PC-3 (cell line): Measurements from ENCODE around the gene HECTD2. TPM values are rescaled to one million over a fixed set of nuclear protein-coding genes. Genes with fewer than 3 reads are reported as not detected.
A peak's percentile ranks its signal among the peaks of the same experiment; 100 is the strongest.

Experiments used
- ATAC-seq: fragments of 200-7000 bp; cut with Tn5 transposase; 2 replicates; pipeline ENCODE4 v1.9.1; 2020; ENCODE audit warnings: mild to moderate bottlenecking, moderate library complexity
- BruUV-seq: library from RNA; stranded (reverse); fragments of 400-500 nt; replicated peaks from 2 replicates; lab custom pipeline; 2021; lab: Mats Ljungman, UMichigan
- CTCF ChIA-PET: fragments of 300-600 bp; sonication (Branson Sonifier 250); formaldehyde crosslinking; loops from one replicate; lab custom pipeline; 2022; ENCODE audit warnings: antibody characterized with exemption; lab: Charles Lee
- POLR2A ChIA-PET: fragments of 300-600 bp; sonication (Branson Sonifier 250); formaldehyde crosslinking; loops from one replicate; lab custom pipeline; 2022; ENCODE audit warnings: antibody characterized with exemption; ENCODE audit not compliant: unreplicated experiment; lab: Charles Lee
- DNase-seq: peaks from one replicate; pipeline ENCODE4 v3.0.0-alpha.2; 2015
- H2AFZ ChIP-seq: fragments of 300-600 bp; sonication (generic); 2 replicates; pipeline ENCODE4 v1.6.0; 2016; ENCODE audit warnings: antibody characterized with exemption, low read length
- H3F3A ChIP-seq: fragments of 300-600 bp; sonication (generic); one replicate; pipeline ENCODE4 v1.6.0; 2017; ENCODE audit warnings: antibody characterized with exemption, low read length, control low read depth, mild to moderate bottlenecking; ENCODE audit not compliant: unreplicated experiment
- H3K27ac ChIP-seq: fragments of 300-600 bp; sonication (generic); 2 replicates; pipeline ENCODE4 v1.5.1; 2016; ENCODE audit warnings: mild to moderate bottlenecking, low read length
- H3K27me3 ChIP-seq: fragments of 300-600 bp; sonication (generic); 2 replicates; pipeline ENCODE4 v1.6.1; 2016; ENCODE audit warnings: low read length, mixed read lengths
- H3K36me3 ChIP-seq: fragments of 300-600 bp; sonication (generic); 2 replicates; pipeline ENCODE4 v1.6.1; 2016; ENCODE audit warnings: low read depth, mixed run types, low read length, mixed read lengths
- H3K4me1 ChIP-seq: fragments of 300-600 bp; sonication (generic); 2 replicates; pipeline ENCODE4 v1.5.1; 2016; ENCODE audit warnings: low read length; ENCODE audit not compliant: insufficient read depth
- H3K4me2 ChIP-seq: fragments of 300-600 bp; sonication (generic); 2 replicates; pipeline ENCODE4 v1.6.0; 2016; ENCODE audit warnings: low read length
- H3K4me3 ChIP-seq: fragments of 300-600 bp; sonication (generic); 2 replicates; pipeline ENCODE4 v1.5.1; 2016; ENCODE audit warnings: mild to moderate bottlenecking, low read length, mixed read lengths
- H3K79me2 ChIP-seq: fragments of 300-600 bp; sonication (generic); 2 replicates; pipeline ENCODE4 v1.6.1; 2017; ENCODE audit warnings: low read length, mixed read lengths
- H3K9ac ChIP-seq: fragments of 300-600 bp; sonication (generic); 2 replicates; pipeline ENCODE4 v1.6.0; 2016; ENCODE audit warnings: mild to moderate bottlenecking, low read length
- H3K9me2 ChIP-seq: fragments of 300-600 bp; sonication (generic); replicated peaks from 2 replicates; pipeline ENCODE4 v1.6.1; 2016; ENCODE audit warnings: mixed run types, low read length, mixed read lengths
- H3K9me3 ChIP-seq: fragments of 300-600 bp; sonication (generic); 2 replicates; pipeline ENCODE4 v1.6.1; 2016; ENCODE audit warnings: low read length, mixed read lengths
- H4K20me1 ChIP-seq: fragments of 300-600 bp; sonication (generic); 2 replicates; pipeline ENCODE4 v1.6.1; 2016; ENCODE audit warnings: low read length, mixed read lengths
- EZH2 ChIP-seq: fragments of 300-600 bp; sonication (generic); IDR thresholded peaks from one replicate; pipeline ENCODE4 v1.6.1; 2017; ENCODE audit warnings: antibody characterized with exemption, mild to moderate bottlenecking, low read length; ENCODE audit not compliant: unreplicated experiment
- EZH2phosphoT487 ChIP-seq: fragments of 300-600 bp; sonication (generic); IDR thresholded peaks from 2 replicates; pipeline ENCODE4 v1.6.1; 2018; ENCODE audit warnings: mild to moderate bottlenecking, antibody characterized with exemption, low read length, borderline replicate concordance
- intact Hi-C: fragments of 100-400 bp; cut with micrococcal nuclease; formaldehyde crosslinking; loops from 2 replicates; pipeline ENCODE4 v1.9.0; 2023
- total RNA-seq: library from RNA; depleted of rRNA; stranded (reverse); fragments of >200 nt; gene quantifications from 2 replicates; pipeline ENCODE4 v1.2.3, GENCODE V29; 2014
- TF ChIP-seq, protein P1 (sequence below): fragments of 300-600 bp; sonication (generic); conservative IDR thresholded peaks from 2 replicates; pipeline ENCODE4 v1.5.1; 2017; ENCODE audit warnings: antibody characterized with exemption, low read depth, mild to moderate bottlenecking, low read length

HECTD2 gene
- total RNA-seq, 1 experiment from 2014 or later: 2.9 TPM

DNA sequence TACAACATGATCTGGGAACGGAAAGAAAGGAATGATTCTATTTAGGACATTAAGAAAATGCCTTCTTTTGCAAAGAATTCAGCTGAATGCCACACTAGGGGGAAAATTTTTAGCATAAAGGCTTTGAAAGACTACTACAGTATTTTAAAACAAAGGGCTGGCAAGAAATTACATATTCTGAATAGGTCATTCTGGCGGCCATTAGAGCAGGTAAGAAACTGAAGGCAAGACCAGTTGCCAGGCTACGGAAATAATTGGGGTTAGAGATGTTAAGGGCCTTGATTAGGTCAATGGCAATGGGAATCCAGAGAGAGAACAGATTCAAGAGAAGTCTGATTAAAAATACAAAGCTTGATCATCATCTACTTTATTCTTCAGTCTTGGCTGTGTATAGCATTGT is 3.8 kb upstream of the HECTD2 start:
- Histone ChIP-seq H3F3A (no peaks in the 10 kb centered on the region), H3K9me3 (no peaks in the 10 kb centered on the region), H4K20me1 (0 out of 2 replicates have a peak, but pooled peaks cover under 1% of the 10 kb centered on the region), H3K4me2 (no peak overlapping the region), H3K4me3 (no peak overlapping the region), H3K9ac (no peak overlapping the region), H3K9me2 (no peaks in the 10 kb centered on the region), H3K36me3 (no peaks in the 10 kb centered on the region), H3K27me3 (no peaks in the 10 kb centered on the region), H3K4me1 (peaks cover 9% of the 10 kb centered on the region; the same call in 1 of the 2 replicates), H3K27ac (no peak overlapping the region), H2AFZ (no peak overlapping the region), H3K79me2 (peaks cover 7% of the 10 kb centered on the region)
- CTCF ChIA-PET: no interaction called here
- ATAC-seq: no peak
- DNase-seq: no peak
- POLR2A ChIA-PET: no interaction called here
- BruUV-seq: no TSS peak
- intact Hi-C loops: loop anchor here (5.0 kb wide), 1 partner anchor 146 kb away; no protein-coding TSS in a partner anchor
- TF ChIP-seq, protein P1, sequence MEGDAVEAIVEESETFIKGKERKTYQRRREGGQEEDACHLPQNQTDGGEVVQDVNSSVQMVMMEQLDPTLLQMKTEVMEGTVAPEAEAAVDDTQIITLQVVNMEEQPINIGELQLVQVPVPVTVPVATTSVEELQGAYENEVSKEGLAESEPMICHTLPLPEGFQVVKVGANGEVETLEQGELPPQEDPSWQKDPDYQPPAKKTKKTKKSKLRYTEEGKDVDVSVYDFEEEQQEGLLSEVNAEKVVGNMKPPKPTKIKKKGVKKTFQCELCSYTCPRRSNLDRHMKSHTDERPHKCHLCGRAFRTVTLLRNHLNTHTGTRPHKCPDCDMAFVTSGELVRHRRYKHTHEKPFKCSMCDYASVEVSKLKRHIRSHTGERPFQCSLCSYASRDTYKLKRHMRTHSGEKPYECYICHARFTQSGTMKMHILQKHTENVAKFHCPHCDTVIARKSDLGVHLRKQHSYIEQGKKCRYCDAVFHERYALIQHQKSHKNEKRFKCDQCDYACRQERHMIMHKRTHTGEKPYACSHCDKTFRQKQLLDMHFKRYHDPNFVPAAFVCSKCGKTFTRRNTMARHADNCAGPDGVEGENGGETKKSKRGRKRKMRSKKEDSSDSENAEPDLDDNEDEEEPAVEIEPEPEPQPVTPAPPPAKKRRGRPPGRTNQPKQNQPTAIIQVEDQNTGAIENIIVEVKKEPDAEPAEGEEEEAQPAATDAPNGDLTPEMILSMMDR: no peak
- no peak for TF ChIP-seq EZH2phosphoT487
- no peak for TF ChIP-seq EZH2

DNA sequence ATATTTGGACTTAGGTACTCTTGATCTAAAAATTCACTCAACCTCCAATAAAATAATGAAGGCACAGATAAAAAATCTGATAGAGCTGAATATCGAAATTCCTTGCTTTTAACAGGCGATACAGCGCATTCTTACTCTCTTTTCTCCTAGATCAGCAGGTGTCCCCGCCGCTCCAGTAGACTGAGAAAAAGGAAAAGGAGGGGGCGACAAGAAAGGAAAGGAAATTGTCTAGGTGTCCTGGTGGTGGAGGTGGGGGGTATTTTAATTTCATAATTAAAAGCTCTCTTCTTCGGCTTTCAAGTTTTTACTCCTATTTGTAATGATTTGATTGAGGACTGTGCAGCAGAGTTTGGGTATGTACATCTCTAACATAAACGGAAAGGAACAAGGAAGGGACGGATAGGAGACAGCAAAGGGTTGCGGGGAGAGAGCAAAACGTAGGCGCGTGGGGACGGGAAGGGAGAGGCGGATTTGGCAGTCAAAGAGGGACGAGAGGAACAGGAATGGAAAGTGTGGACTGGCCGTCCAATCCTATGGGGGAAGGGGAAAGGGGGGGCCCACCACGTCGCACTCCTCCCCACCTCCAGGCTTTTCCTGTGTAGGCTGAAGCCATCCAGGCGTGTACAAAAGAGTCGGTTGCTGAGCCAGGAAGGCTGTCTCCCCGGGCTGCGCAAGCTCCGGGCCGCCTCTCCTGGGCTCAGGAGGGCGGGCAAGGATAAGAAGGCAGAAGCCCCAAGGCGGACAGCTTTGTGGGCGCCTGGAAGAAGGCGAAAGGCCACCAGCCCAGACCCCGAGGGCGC is 875 bp upstream of the HECTD2 start:
- Histone ChIP-seq H4K20me1 (0 out of 2 replicates have a peak, but pooled peaks cover 3% of the 10 kb centered on the region), H3F3A (no peaks in the 10 kb centered on the region), H3K27me3 (no peaks in the 10 kb centered on the region), H3K9me3 (no peaks in the 10 kb centered on the region), H3K36me3 (no peaks in the 10 kb centered on the region), H3K79me2 (peaks cover 34% of the 10 kb centered on the region), H3K9me2 (no peaks in the 10 kb centered on the region), H3K27ac (peak overlapping the region; percentile 88), H3K4me2 (peak overlapping the region; percentile 92), H3K9ac (peak overlapping the region; percentile 95), H3K4me1 (peaks cover 17% of the 10 kb centered on the region; the same call in 1 of the 2 replicates), H3K4me3 (peak overlapping the region; percentile 78), H2AFZ (peak overlapping the region; percentile 87)
- ChIA-PET POLR2A (no interaction called here), CTCF (no interaction called here)
- BruUV-seq: TSS peak; percentile 61
- TF ChIP-seq EZH2: no peak
- no peak for TF ChIP-seq EZH2phosphoT487
- TF ChIP-seq, protein P1: no peak
- intact Hi-C loops: loop anchor here (2.0 to 5.0 kb wide), 2 partner anchors 20 to 143 kb away; no protein-coding TSS in a partner anchor
- peak; percentile 72 for DNase-seq
- peak; percentile 74 for ATAC-seq
